A673 (cell line): ENCODE data around the gene CNKSR1. TPM values are rescaled to one million over a fixed set of nuclear protein-coding genes. Genes with fewer than 3 reads are reported as not detected.

Experiments
- Bru-seq: library from RNA; stranded (reverse); fragments of 400-500 nt; gene quantifications from one replicate; lab custom pipeline; 2021; lab: Mats Ljungman, UMichigan
- BruChase-seq, 2 experiments: library from RNA; stranded (reverse); fragments of 400-500 nt; gene quantifications; one replicate each; lab custom pipeline; 2021; lab: Mats Ljungman, UMichigan
- BruUV-seq: library from RNA; stranded (reverse); fragments of 400-500 nt; replicated peaks from 2 replicates; lab custom pipeline; 2021; lab: Mats Ljungman, UMichigan
- CTCF ChIA-PET: fragments of 300-600 bp; sonication (Branson Sonifier 250); formaldehyde crosslinking; loops from one replicate; lab custom pipeline; 2022; ENCODE audit warnings: antibody characterized with exemption; lab: Charles Lee
- POLR2A ChIA-PET: fragments of 300-600 bp; sonication (Branson Sonifier 250); formaldehyde crosslinking; loops from one replicate; lab custom pipeline; 2022; ENCODE audit warnings: antibody characterized with exemption; ENCODE audit not compliant: low non-redundant PET; lab: Charles Lee
- DNase-seq: peaks from one replicate; pipeline ENCODE4 v3.0.0-alpha.2; 2015; ENCODE audit warnings: low spot score
- H3K27ac ChIP-seq: fragments of 200-600 bp; sonication (generic); 2 replicates; pipeline ENCODE4 v1.5.1; 2016; ENCODE audit warnings: mixed run types, low read depth, mild to moderate bottlenecking, mixed read lengths, antibody characterized with exemption, low read length; ENCODE audit not compliant: poor library complexity, severe bottlenecking
- H3K27me3 ChIP-seq: fragments of 200-600 bp; sonication (generic); replicated peaks from 2 replicates; pipeline ENCODE4 v1.6.1; 2017; ENCODE audit warnings: mixed run types, low read depth, mild to moderate bottlenecking, mixed read lengths, antibody characterized with exemption, low read length; ENCODE audit not compliant: insufficient read depth, poor library complexity
- H3K36me3 ChIP-seq: fragments of 200-600 bp; sonication (generic); 2 replicates; pipeline ENCODE4 v1.6.1; 2016; ENCODE audit warnings: mixed run types, mild to moderate bottlenecking, mixed read lengths, antibody characterized with exemption, low read length; ENCODE audit not compliant: insufficient read depth, poor library complexity, severe bottlenecking
- H3K4me1 ChIP-seq: fragments of 200-600 bp; sonication (generic); 2 replicates; pipeline ENCODE4 v1.6.1; 2017; ENCODE audit warnings: mixed run types, mild to moderate bottlenecking, mixed read lengths, antibody characterized with exemption, low read length; ENCODE audit not compliant: insufficient read depth, poor library complexity, severe bottlenecking
- H3K4me3 ChIP-seq: fragments of 200-600 bp; sonication (generic); 2 replicates; pipeline ENCODE4 v1.5.1; 2016; ENCODE audit warnings: low read depth, mixed run types, mild to moderate bottlenecking, mixed read lengths, low read length; ENCODE audit not compliant: poor library complexity, severe bottlenecking
- H3K9me3 ChIP-seq: fragments of 200-600 bp; sonication (generic); 2 replicates; pipeline ENCODE4 v1.6.1; 2016; ENCODE audit warnings: mixed run types, low read depth, mild to moderate bottlenecking, mixed read lengths, antibody characterized with exemption, low read length; ENCODE audit not compliant: poor library complexity, severe bottlenecking
- EZH2 ChIP-seq: fragments of 200-600 bp; sonication (generic); IDR thresholded peaks from 2 replicates; pipeline ENCODE4 v1.6.1; 2017; ENCODE audit warnings: borderline replicate concordance, low read depth, mild to moderate bottlenecking, mixed read lengths, antibody characterized with exemption, low read length; ENCODE audit not compliant: poor library complexity, severe bottlenecking
- intact Hi-C: fragments of 100-400 bp; cut with micrococcal nuclease; formaldehyde crosslinking; loops from one replicate; pipeline ENCODE4 v1.10.0; 2022; ENCODE audit not compliant: unreplicated experiment
- long read RNA-seq: library from polyadenylated mRNA; stranded (forward); transcript quantifications from one replicate; pipeline ENCODE4 v2.0.0, GENCODE V29; 2022
- total RNA-seq: library from RNA; stranded (reverse); gene quantifications from 2 replicates; pipeline ENCODE4 v1.2.3, GENCODE V29; 2021
- TF ChIP-seq, protein P1 (sequence below): fragments of 300-800, 200-600 bp; sonication (generic); conservative IDR thresholded peaks from 2 replicates; pipeline ENCODE4 v1.5.1; 2017; ENCODE audit warnings: low read depth, mild to moderate bottlenecking, antibody characterized with exemption, low read length, moderate library complexity, mixed read lengths

The CNKSR1 gene
- total RNA-seq (1.6 and 1.8 TPM in 2 replicates), Bru-seq, nascent RNA (percentile 26 among the genes with signal in this experiment), BruChase-seq, experiment 1, labeled RNA remaining after a 2-hour chase (percentile 38 among the genes with signal in this experiment), BruChase-seq, experiment 2, labeled RNA remaining after a 6-hour chase (percentile 35 among the genes with signal in this experiment)
- long read RNA-seq, partial matches to known transcripts, result 0 of 2 reads
- long read RNA-seq, other reads (novel, unspliced or antisense), result 2 of 2 reads

GRCh38 chr1:26177182-26177684, at the start of gene CNKSR1:
Gene CNKSR1, plus strand, starts transcription at chr1:26177491. Its CDS starts 57 bp downstream, at chr1:26177548.
- Histone ChIP-seq H3K4me3 (no peak within 1 kb of the TSS), H3K9me3 (no peaks in the 10 kb centered on the region), H3K27ac (no peak within 1 kb of the TSS), H3K36me3 (no peaks in the 10 kb centered on the region), H3K27me3 (no peaks in the 10 kb centered on the region), H3K4me1 (no peaks in the 10 kb centered on the region)
- intact Hi-C loops, result no loop called here
- ChIA-PET POLR2A (no interaction called here), CTCF (no interaction called here)
- no TSS peak for BruUV-seq
- TF ChIP-seq EZH2, result no peak
- TF ChIP-seq, protein P1, sequence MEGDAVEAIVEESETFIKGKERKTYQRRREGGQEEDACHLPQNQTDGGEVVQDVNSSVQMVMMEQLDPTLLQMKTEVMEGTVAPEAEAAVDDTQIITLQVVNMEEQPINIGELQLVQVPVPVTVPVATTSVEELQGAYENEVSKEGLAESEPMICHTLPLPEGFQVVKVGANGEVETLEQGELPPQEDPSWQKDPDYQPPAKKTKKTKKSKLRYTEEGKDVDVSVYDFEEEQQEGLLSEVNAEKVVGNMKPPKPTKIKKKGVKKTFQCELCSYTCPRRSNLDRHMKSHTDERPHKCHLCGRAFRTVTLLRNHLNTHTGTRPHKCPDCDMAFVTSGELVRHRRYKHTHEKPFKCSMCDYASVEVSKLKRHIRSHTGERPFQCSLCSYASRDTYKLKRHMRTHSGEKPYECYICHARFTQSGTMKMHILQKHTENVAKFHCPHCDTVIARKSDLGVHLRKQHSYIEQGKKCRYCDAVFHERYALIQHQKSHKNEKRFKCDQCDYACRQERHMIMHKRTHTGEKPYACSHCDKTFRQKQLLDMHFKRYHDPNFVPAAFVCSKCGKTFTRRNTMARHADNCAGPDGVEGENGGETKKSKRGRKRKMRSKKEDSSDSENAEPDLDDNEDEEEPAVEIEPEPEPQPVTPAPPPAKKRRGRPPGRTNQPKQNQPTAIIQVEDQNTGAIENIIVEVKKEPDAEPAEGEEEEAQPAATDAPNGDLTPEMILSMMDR, result no peak
- no peak for DNase-seq

GRCh38 chr1:26129778-26130177, 47.5 kb upstream of the CNKSR1 start:
- intact Hi-C loops, result no loop called here
- peaks cover 8% of the 10 kb centered on the region for H3K4me1 ChIP-seq
- TF ChIP-seq, protein P1, result no peak
- H3K9me3 ChIP-seq, result no peaks in the 10 kb centered on the region
- ChIA-PET CTCF (no interaction called here), POLR2A (interaction anchor here (0.7 kb wide), 1 partner anchor 18 kb away, joined by 3 read pairs; the partner anchor contains the start of gene PDIK1L)
- no peaks in the 10 kb centered on the region for H3K27me3 ChIP-seq
- no peaks in the 10 kb centered on the region for H3K36me3 ChIP-seq
- no TSS peak for BruUV-seq
- no peak overlapping the region for H3K4me3 ChIP-seq
- H3K27ac ChIP-seq, result no peak overlapping the region
- no peak for DNase-seq

DNA sequence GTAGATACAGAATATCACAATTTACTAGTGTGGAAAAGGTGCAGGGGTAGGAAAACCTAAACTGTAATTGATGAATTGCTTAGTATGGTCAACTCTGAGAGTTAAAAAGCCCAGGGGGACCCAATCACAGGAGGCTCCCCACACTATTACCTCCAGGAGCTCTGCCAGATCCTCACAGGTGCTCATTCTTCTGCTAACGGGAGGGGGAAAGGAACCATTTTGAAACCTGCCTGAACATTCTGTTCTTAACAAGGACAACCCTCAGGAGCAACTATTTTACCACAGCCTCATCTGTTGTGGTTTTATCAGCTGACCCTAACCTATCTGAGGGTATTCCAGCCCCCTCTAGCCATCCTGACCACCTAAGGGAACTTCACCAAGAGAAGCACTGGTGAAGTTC, 46.6 kb upstream of the CNKSR1 start:
- TF ChIP-seq EZH2, result no peak
- TF ChIP-seq, protein P1, result no peak
- no peak overlapping the region for H3K27ac ChIP-seq

More for the DNA sequence above, 46.6 kb upstream of the CNKSR1 start:
- no peak for DNase-seq
- CTCF ChIA-PET, result interaction anchor here (0.6 kb wide), 1 partner anchor 232 kb away, joined by 3 read pairs; no protein-coding TSS in a partner anchor
- H3K27me3 ChIP-seq, result no peaks in the 10 kb centered on the region
- no TSS peak for BruUV-seq
- no peaks in the 10 kb centered on the region for H3K9me3 ChIP-seq
- POLR2A ChIA-PET, result no interaction called here
- H3K4me3 ChIP-seq, result no peak overlapping the region
- intact Hi-C loops, result no loop called here
- peaks cover 8% of the 10 kb centered on the region for H3K4me1 ChIP-seq
- no peaks in the 10 kb centered on the region for H3K36me3 ChIP-seq
